ENCODE data around the gene BCAR1.
"Not testable (repeated sequence)": the region's sequence is repeated elsewhere in the genome, so short reads cannot be mapped to it uniquely, and the experiment has no call there.

DNA sequence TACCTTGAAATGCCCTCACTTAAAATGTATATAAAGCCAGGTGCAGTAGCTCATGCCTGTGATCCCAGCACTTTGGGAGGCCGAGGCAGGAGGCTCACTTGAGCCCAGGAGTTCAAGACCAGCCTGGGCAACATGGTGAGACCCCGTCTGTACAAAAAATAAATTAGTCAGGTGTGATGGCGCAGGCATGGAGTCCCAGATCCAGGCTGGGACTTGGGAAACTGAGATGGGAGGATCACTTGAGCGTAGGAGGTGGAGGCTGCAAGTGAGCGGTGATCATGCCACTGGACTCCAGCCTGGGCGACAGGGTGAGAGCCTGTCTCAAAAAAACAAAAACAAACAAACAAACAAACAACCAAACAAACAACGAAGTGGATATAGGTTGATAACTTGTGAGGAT lies 41.9 kb downstream of the BCAR1 start:
- TF ChIP-seq, protein P1, sequence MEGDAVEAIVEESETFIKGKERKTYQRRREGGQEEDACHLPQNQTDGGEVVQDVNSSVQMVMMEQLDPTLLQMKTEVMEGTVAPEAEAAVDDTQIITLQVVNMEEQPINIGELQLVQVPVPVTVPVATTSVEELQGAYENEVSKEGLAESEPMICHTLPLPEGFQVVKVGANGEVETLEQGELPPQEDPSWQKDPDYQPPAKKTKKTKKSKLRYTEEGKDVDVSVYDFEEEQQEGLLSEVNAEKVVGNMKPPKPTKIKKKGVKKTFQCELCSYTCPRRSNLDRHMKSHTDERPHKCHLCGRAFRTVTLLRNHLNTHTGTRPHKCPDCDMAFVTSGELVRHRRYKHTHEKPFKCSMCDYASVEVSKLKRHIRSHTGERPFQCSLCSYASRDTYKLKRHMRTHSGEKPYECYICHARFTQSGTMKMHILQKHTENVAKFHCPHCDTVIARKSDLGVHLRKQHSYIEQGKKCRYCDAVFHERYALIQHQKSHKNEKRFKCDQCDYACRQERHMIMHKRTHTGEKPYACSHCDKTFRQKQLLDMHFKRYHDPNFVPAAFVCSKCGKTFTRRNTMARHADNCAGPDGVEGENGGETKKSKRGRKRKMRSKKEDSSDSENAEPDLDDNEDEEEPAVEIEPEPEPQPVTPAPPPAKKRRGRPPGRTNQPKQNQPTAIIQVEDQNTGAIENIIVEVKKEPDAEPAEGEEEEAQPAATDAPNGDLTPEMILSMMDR (IDR thresholded peaks at IDR 0.05): not testable (repeated sequence)
- not testable (repeated sequence) for TF ChIP-seq POLR2A, EP300 (IDR thresholded peaks at IDR 0.05)
